Natural killer cell (primary cell): Measurements from ENCODE around the gene MPEG1. TPM values are rescaled to one million over a fixed set of nuclear protein-coding genes. Genes with fewer than 3 reads are reported as not detected.

Experiments used
- ATAC-seq, 3 donors: fragments of 150-1000 bp in 2 of 3; fragments of 200-7000 bp in 1 of 3; cut with Tn5 transposase; 1 replicate in 1 of 3; 2 replicates in 2 of 3; pipeline ENCODE4 v1.10.0; 2021; ENCODE audit warnings: mild to moderate bottlenecking in 2 of 3, moderate library complexity in 2 of 3
- DNase-seq, 2 donors: peaks; one replicate each; pipeline versions ENCODE4 v3.0.0 to v3.0.0-alpha.2; 2013 to 2021; ENCODE audit warnings: mixed read lengths in 1 of 2
- H3K27ac ChIP-seq: one replicate; pipeline ENCODE4 v1.5.1; 2013; ENCODE audit warnings: mild to moderate bottlenecking, low read length
- H3K27me3 ChIP-seq: one replicate; pipeline ENCODE4 v1.6.1; 2013; ENCODE audit warnings: low read length; ENCODE audit not compliant: control insufficient read depth, insufficient read depth
- H3K36me3 ChIP-seq: one replicate; pipeline ENCODE4 v1.6.1; 2013; ENCODE audit warnings: low read length; ENCODE audit not compliant: control insufficient read depth, insufficient read depth
- H3K4me1 ChIP-seq: one replicate; pipeline ENCODE4 v1.6.1; 2013; ENCODE audit warnings: low read length; ENCODE audit not compliant: control insufficient read depth, insufficient read depth
- H3K4me3 ChIP-seq: one replicate; pipeline ENCODE4 v1.5.1; 2013; ENCODE audit warnings: low read length
- H3K9me3 ChIP-seq: one replicate; pipeline ENCODE4 v1.6.1; 2013; ENCODE audit warnings: low read length; ENCODE audit not compliant: control insufficient read depth, insufficient read depth
- H3K27ac Mint-ChIP-seq, 2 donors: one replicate each; pipeline ENCODE4 v1.8.0; 2022; ENCODE audit warnings: mild to moderate bottlenecking in 2 of 2, mixed read lengths in 2 of 2, moderate library complexity in 1 of 2
- H3K27me3 Mint-ChIP-seq, 2 donors: one replicate each; pipeline ENCODE4 v1.8.0; 2022; ENCODE audit warnings: low read depth in 2 of 2, mixed read lengths in 2 of 2
- H3K36me3 Mint-ChIP-seq: one replicate; pipeline ENCODE4 v1.8.0; 2022; ENCODE audit warnings: mixed read lengths
- H3K4me1 Mint-ChIP-seq, 2 donors: one replicate each; pipeline ENCODE4 v1.8.0; 2022; ENCODE audit warnings: mixed read lengths in 2 of 2
- H3K4me3 Mint-ChIP-seq: one replicate; pipeline ENCODE4 v1.8.0; 2022; ENCODE audit warnings: mild to moderate bottlenecking, moderate library complexity, mixed read lengths
- H3K9me3 Mint-ChIP-seq, 2 donors: one replicate each; pipeline ENCODE4 v1.8.0; 2022; ENCODE audit warnings: mixed read lengths in 2 of 2
- CTCF ChIP-seq: fragments of 200-600 bp; IDR thresholded peaks from one replicate; pipeline ENCODE4 v1.8.0; 2022; ENCODE audit warnings: antibody characterized with exemption
- WGBS: methylation state at CpG from one replicate; pipeline ENCODE4 v1.1.7; 2013; ENCODE audit warnings: missing lambda C conversion rate; ENCODE audit not compliant: insufficient coverage; 5-methylcytosine and 5-hydroxymethylcytosine counted together
- intact Hi-C: fragments of 100-400 bp; cut with micrococcal nuclease; formaldehyde crosslinking; loops from one replicate; pipeline ENCODE4 v1.14.2; 2022
- total RNA-seq, 4 donors: library from RNA; stranded (reverse); fragments of 120-200 nt in 1 of 4; gene quantifications; one replicate each; pipeline versions ENCODE4 v1.2.3 to v1.2.4, GENCODE V29; 2013 to 2022

Gene MPEG1
- total RNA-seq, 3 donors from 2014 or later (not counting 1 experiment from before 2014, with no cell fraction given), result 11.1 to 20.0 (median 19.6) TPM

GRCh38 chr11:59199546-59200422, 12.9 kb downstream of the MPEG1 start:
- Mint-ChIP-seq H3K4me3 (no peak overlapping the region), H3K9me3 (no peaks in the 10 kb centered on the region), H3K27ac (no peak overlapping the region), H3K27me3 (peaks cover 0 to 10% of the 10 kb centered on the region in 2 donors), H3K4me1 (no peaks in the 10 kb centered on the region), H3K36me3 (no peaks in the 10 kb centered on the region)
- H3K4me3 ChIP-seq, result no peak overlapping the region
- TF ChIP-seq CTCF, result no peak
- peak in 1 of 3 donors; percentile 29 for ATAC-seq
- H3K36me3 ChIP-seq, result no peaks in the 10 kb centered on the region
- intact Hi-C loops, result no loop called here
- H3K27ac ChIP-seq, result no peak overlapping the region
- peak in 1 of 2 donors; percentile 49 for DNase-seq
- no peaks in the 10 kb centered on the region for H3K4me1 ChIP-seq
- no peaks in the 10 kb centered on the region for H3K9me3 ChIP-seq
- no peaks in the 10 kb centered on the region for H3K27me3 ChIP-seq
- 75% methylated on average over 14 of the region's 14 CpGs for WGBS

- ATAC-seq (no peak), DNase-seq (no peak)
- no peaks in the 10 kb centered on the region for H3K4me1 ChIP-seq
- no peak overlapping the region for H3K4me3 Mint-ChIP-seq
- H3K27me3 ChIP-seq, result no peaks in the 10 kb centered on the region
- H3K4me3 ChIP-seq, result no peak overlapping the region
- 100% methylated on average over 2 of the region's 2 CpGs for WGBS
- H3K36me3 ChIP-seq, result no peaks in the 10 kb centered on the region
- no peaks in the 10 kb centered on the region for H3K9me3 Mint-ChIP-seq
- no peaks in the 10 kb centered on the region for H3K4me1 Mint-ChIP-seq
- no peak for TF ChIP-seq CTCF
- no peaks in the 10 kb centered on the region for H3K36me3 Mint-ChIP-seq
- no peaks in the 10 kb centered on the region for H3K9me3 ChIP-seq
- H3K27me3 Mint-ChIP-seq, result peaks cover 0 to 15% of the 10 kb centered on the region in 2 donors
- no peak overlapping the region for H3K27ac Mint-ChIP-seq
- intact Hi-C loops, result no loop called here
- H3K27ac ChIP-seq, result no peak overlapping the region
Observed at GRCh38 chr11:59198726-59199125, 14.0 kb downstream of the MPEG1 start.

- Histone ChIP-seq H3K27ac (no peak overlapping the region), H3K9me3 (no peaks in the 10 kb centered on the region), H3K4me3 (no peak overlapping the region), H3K36me3 (no peaks in the 10 kb centered on the region), H3K4me1 (no peaks in the 10 kb centered on the region), H3K27me3 (no peaks in the 10 kb centered on the region)
- 26% methylated on average over 9 of the region's 9 CpGs for WGBS
- ATAC-seq (no peak), DNase-seq (no peak)
- no peak for TF ChIP-seq CTCF
- Mint-ChIP-seq H3K9me3 (no peaks in the 10 kb centered on the region), H3K27me3 (peaks cover 0 to 15% of the 10 kb centered on the region in 2 donors), H3K4me1 (no peaks in the 10 kb centered on the region), H3K36me3 (no peaks in the 10 kb centered on the region), H3K27ac (no peak overlapping the region), H3K4me3 (no peak overlapping the region)
- intact Hi-C loops, result no loop called here
Observed at GRCh38 chr11:59197991-59198390, 14.7 kb downstream of the MPEG1 start.
